CD8-positive, alpha-beta memory T cell (primary cell): ENCODE data around the gene MICAL3. TPM values are rescaled to one million over a fixed set of nuclear protein-coding genes. Genes with fewer than 3 reads are reported as not detected.
"Not testable (repeated sequence)": the region's sequence is repeated elsewhere in the genome, so short reads cannot be mapped to it uniquely, and the experiment has no call there.

Experiments
- CTCF ChIA-PET: fragments of 350-600 bp; sonication (Branson Sonifier 250); formaldehyde crosslinking; loops from one replicate; lab custom pipeline; 2021; ENCODE audit warnings: antibody characterized with exemption; lab: Charles Lee
- POLR2A ChIA-PET: fragments of 350-600 bp; sonication (Branson Sonifier 250); formaldehyde crosslinking; loops from one replicate; lab custom pipeline; 2021; ENCODE audit warnings: antibody characterized with exemption; lab: Charles Lee
- DNase-seq, 5 donors: peaks; one replicate each; pipeline versions ENCODE4 v3.0.0 to v3.0.0-alpha.2; 2020 to 2022; ENCODE audit warnings: mixed read lengths in 1 of 5
- H3K27ac ChIP-seq: one replicate; pipeline ENCODE4 v1.7.0; 2013; ENCODE audit warnings: low read depth, mild to moderate bottlenecking, low read length, moderate library complexity
- H3K27me3 ChIP-seq: 2 replicates; pipeline ENCODE4 v1.7.0; 2013; ENCODE audit warnings: low read length, mild to moderate bottlenecking; ENCODE audit not compliant: insufficient read depth, poor library complexity, severe bottlenecking
- H3K36me3 ChIP-seq: 2 replicates; pipeline ENCODE4 v1.7.0; 2013; ENCODE audit warnings: mild to moderate bottlenecking, low read length, moderate library complexity; ENCODE audit not compliant: insufficient read depth
- H3K4me1 ChIP-seq: 2 replicates; pipeline ENCODE4 v1.7.0; 2013; ENCODE audit warnings: mild to moderate bottlenecking, low read length, moderate library complexity; ENCODE audit not compliant: insufficient read depth
- H3K4me3 ChIP-seq: 2 replicates; pipeline ENCODE4 v1.7.0; 2013; ENCODE audit warnings: mild to moderate bottlenecking, low read length
- H3K9me3 ChIP-seq: 2 replicates; pipeline ENCODE4 v1.7.0; 2013; ENCODE audit warnings: mild to moderate bottlenecking, low read length
- H3K27ac Mint-ChIP-seq, 8 donors: one replicate each; pipeline ENCODE4 v1.8.0; 2020 to 2021; ENCODE audit warnings: mixed read lengths in 8 of 8, mild to moderate bottlenecking in 6 of 8, inconsistent platforms in 3 of 8, moderate library complexity in 3 of 8
- H3K27me3 Mint-ChIP-seq, 2 donors: one replicate each; pipeline ENCODE4 v1.8.0; 2020 to 2021; ENCODE audit warnings: mixed read lengths in 2 of 2, mild to moderate bottlenecking in 1 of 2, moderate library complexity in 1 of 2
- H3K36me3 Mint-ChIP-seq, 3 donors: one replicate each; pipeline ENCODE4 v1.8.0; 2020 to 2021; ENCODE audit warnings: mixed read lengths in 3 of 3, inconsistent platforms in 1 of 3, mild to moderate bottlenecking in 1 of 3
- H3K4me1 Mint-ChIP-seq, 3 donors: one replicate each; pipeline ENCODE4 v1.8.0; 2020 to 2021; ENCODE audit warnings: mixed read lengths in 3 of 3, inconsistent platforms in 1 of 3, mild to moderate bottlenecking in 1 of 3
- H3K4me3 Mint-ChIP-seq, 7 donors: one replicate each; pipeline ENCODE4 v1.8.0; 2020 to 2021; ENCODE audit warnings: mixed read lengths in 7 of 7, mild to moderate bottlenecking in 6 of 7, moderate library complexity in 4 of 7, inconsistent platforms in 2 of 7
- H3K9me3 Mint-ChIP-seq, 5 donors: one replicate each; pipeline ENCODE4 v1.8.0; 2020 to 2022; ENCODE audit warnings: mixed read lengths in 5 of 5, mild to moderate bottlenecking in 3 of 5, moderate library complexity in 2 of 5, inconsistent platforms in 1 of 5
- polyA plus RNA-seq: library from polyadenylated mRNA; unstranded; fragments of 300-500 nt; fragmentation: Illumina TruSeq; gene quantifications from one replicate; pipeline ENCODE4 v1.2.3, GENCODE V29; 2021
- total RNA-seq, 2 experiments: library from RNA; stranded (reverse); gene quantifications; one replicate each; pipeline ENCODE4 v1.2.3, GENCODE V29; 2021

Gene MICAL3
- total and polyA plus RNA-seq, 3 experiments from 2014 or later: 1.7 to 51.9 (median 51.7) TPM

DNA sequence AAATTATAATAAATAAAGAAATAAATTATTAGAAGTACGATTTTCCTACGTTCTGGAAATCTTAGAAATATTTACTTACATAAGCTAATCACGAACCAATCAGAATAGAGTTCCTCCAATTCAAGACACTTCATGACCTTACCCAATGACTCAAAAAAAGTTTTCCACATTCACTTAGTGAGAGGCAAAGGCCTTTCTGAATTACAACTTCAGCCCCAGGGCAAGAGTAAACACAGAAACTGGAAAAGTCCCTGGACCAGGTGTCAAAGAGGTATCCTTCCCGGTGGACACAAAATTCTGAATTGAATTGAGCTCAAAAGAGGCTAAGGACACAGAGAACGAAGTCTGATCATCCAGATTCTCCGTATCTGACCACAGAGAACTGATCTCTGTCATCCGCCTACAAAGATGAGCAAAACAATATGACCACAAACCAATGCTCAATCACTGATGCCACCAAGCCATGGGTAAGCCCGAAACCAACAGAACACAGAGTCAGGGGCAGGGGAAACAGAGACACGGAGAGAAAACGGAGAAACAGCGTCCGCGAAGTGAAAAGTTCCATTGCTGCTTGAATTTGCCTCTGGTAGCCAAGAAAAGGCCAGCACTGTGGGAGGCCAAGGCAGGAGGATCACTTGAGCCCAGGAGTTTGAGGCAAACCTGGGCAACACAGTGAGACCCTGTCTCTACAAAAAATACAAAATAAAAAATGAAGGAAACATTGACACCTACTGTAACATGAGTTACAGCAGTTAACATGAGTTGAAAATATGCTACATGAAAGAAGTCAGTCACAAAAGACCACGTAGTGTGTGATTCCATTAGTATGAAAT lies 256.9 kb downstream of the MICAL3 start:
- Histone ChIP-seq H3K27me3 (no peaks in the 10 kb centered on the region), H3K4me3 (peak overlapping the region; percentile 26), H3K36me3 (no peaks in the 10 kb centered on the region), H3K9me3 (no peaks in the 10 kb centered on the region), H3K27ac (no peak overlapping the region), H3K4me1 (peaks cover 26% of the 10 kb centered on the region)
- Mint-ChIP-seq H3K27me3 (no peaks in the 10 kb centered on the region), H3K9me3 (no peaks in the 10 kb centered on the region), H3K4me3 (peak overlapping the region; percentile 48 to 79 (median 71)), H3K4me1 (peaks cover 42 to 58% (median 55%) of the 10 kb centered on the region in 3 donors), H3K36me3 (peaks cover 0 to 8% (median 0%) of the 10 kb centered on the region in 3 donors), H3K27ac (peak overlapping the region; percentile 62 to 99 (median 90))
- CTCF ChIA-PET: interaction anchor here (0.7 to 3.0 kb wide), 5 partner anchors 11 to 24 kb away, joined by 3 to 13 read pairs (median 5); no protein-coding TSS in a partner anchor
- POLR2A ChIA-PET: interaction anchor here (0.5 kb wide), 1 partner anchor 12 kb away, joined by 3 read pairs; no protein-coding TSS in a partner anchor
- peak in 3 of 5 donors; percentile 67 to 73 (median 72) for DNase-seq

- POLR2A ChIA-PET: interaction anchor here (0.6 kb wide), 1 partner anchor 9 kb away, joined by 3 read pairs; no protein-coding TSS in a partner anchor
- Mint-ChIP-seq H3K27ac (peak overlapping the region in 3 of 8 donors; percentile 36 to 43 (median 40)), H3K4me1 (peaks cover 37 to 50% (median 48%) of the 10 kb centered on the region in 3 donors)
- not testable (repeated sequence) for H3K4me3 ChIP-seq, H3K9me3 Mint-ChIP-seq, H3K36me3 Mint-ChIP-seq, H3K27me3 ChIP-seq, H3K27ac ChIP-seq, H3K9me3 ChIP-seq, H3K27me3 Mint-ChIP-seq, H3K4me3 Mint-ChIP-seq, H3K36me3 ChIP-seq, DNase-seq
- CTCF ChIA-PET: interaction anchor here (0.9 to 1.5 kb wide), 5 partner anchors 10 to 21 kb away, joined by 3 to 7 read pairs (median 4); no protein-coding TSS in a partner anchor
- peaks cover 14% of the 10 kb centered on the region for H3K4me1 ChIP-seq
Measured at GRCh38 chr22:17764852-17765251, 259.5 kb downstream of the MICAL3 start.

DNA sequence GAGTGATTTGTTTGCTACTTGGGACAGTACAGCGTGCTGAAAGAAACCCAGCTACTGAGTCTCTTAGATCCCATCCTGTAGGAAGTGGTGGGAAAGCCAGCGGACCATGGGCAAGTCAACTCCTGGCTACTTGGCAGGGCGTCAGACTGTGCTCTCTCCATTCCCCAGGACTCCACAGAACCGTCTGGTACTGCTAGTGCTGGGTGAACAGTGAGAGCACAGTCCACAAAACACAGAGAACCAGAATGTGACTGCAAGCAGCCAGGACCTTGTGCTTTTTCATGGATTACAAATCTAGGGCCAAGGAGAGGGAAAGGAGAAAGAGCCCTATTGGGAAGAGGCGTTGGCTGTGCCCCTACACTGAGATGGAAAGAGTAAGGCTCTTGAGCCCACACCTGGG lies 260.3 kb downstream of the MICAL3 start:
- no peak overlapping the region for H3K4me3 Mint-ChIP-seq
- Histone ChIP-seq H3K4me1 (peaks cover 14% of the 10 kb centered on the region), H3K9me3 (no peaks in the 10 kb centered on the region), H3K4me3 (no peak overlapping the region), H3K27ac (no peak overlapping the region), H3K27me3 (no peaks in the 10 kb centered on the region), H3K36me3 (no peaks in the 10 kb centered on the region)
- peaks cover 0 to 2% (median 0%) of the 10 kb centered on the region in 3 donors for H3K36me3 Mint-ChIP-seq
- peaks cover 33 to 49% (median 48%) of the 10 kb centered on the region in 3 donors for H3K4me1 Mint-ChIP-seq
- CTCF ChIA-PET: no interaction called here
- DNase-seq: no peak
- POLR2A ChIA-PET: no interaction called here
- peak overlapping the region in 7 of 8 donors; percentile 8 to 80 (median 64) for H3K27ac Mint-ChIP-seq
- no peaks in the 10 kb centered on the region for H3K27me3 Mint-ChIP-seq
- H3K9me3 Mint-ChIP-seq: no peaks in the 10 kb centered on the region

GRCh38 chr22:17763442-17763841 lies 260.9 kb downstream of the MICAL3 start:
- DNase-seq, H3K9me3 ChIP-seq, H3K36me3 Mint-ChIP-seq, H3K27ac ChIP-seq, H3K36me3 ChIP-seq, CTCF ChIA-PET, POLR2A ChIA-PET, H3K4me3 ChIP-seq, H3K27me3 Mint-ChIP-seq, H3K27me3 ChIP-seq, H3K9me3 Mint-ChIP-seq: not testable (repeated sequence)
- Mint-ChIP-seq H3K27ac (peak overlapping the region in 3 of 8 donors; percentile 36 to 51 (median 38)), H3K4me1 (peaks cover 33 to 52% (median 48%) of the 10 kb centered on the region in 3 donors), H3K4me3 (peak overlapping the region in 1 of 7 donors; percentile 44)
- H3K4me1 ChIP-seq: peaks cover 13% of the 10 kb centered on the region

GRCh38 chr22:17761138-17761488 lies 263.2 kb downstream of the MICAL3 start:
- Histone ChIP-seq H3K4me1 (no peaks in the 10 kb centered on the region), H3K4me3 (no peak overlapping the region), H3K27me3 (no peaks in the 10 kb centered on the region), H3K9me3 (no peaks in the 10 kb centered on the region), H3K27ac (no peak overlapping the region), H3K36me3 (no peaks in the 10 kb centered on the region)
- ChIA-PET POLR2A (no interaction called here), CTCF (no interaction called here)
- peaks cover 0 to 3% (median 0%) of the 10 kb centered on the region in 3 donors for H3K36me3 Mint-ChIP-seq
- H3K27me3 Mint-ChIP-seq: no peaks in the 10 kb centered on the region
- H3K4me3 Mint-ChIP-seq: no peak overlapping the region
- peak overlapping the region in 4 of 8 donors; percentile 33 to 66 (median 42) for H3K27ac Mint-ChIP-seq
- H3K9me3 Mint-ChIP-seq: no peaks in the 10 kb centered on the region
- no peak for DNase-seq
- peaks cover 24 to 53% (median 35%) of the 10 kb centered on the region in 3 donors for H3K4me1 Mint-ChIP-seq

DNA sequence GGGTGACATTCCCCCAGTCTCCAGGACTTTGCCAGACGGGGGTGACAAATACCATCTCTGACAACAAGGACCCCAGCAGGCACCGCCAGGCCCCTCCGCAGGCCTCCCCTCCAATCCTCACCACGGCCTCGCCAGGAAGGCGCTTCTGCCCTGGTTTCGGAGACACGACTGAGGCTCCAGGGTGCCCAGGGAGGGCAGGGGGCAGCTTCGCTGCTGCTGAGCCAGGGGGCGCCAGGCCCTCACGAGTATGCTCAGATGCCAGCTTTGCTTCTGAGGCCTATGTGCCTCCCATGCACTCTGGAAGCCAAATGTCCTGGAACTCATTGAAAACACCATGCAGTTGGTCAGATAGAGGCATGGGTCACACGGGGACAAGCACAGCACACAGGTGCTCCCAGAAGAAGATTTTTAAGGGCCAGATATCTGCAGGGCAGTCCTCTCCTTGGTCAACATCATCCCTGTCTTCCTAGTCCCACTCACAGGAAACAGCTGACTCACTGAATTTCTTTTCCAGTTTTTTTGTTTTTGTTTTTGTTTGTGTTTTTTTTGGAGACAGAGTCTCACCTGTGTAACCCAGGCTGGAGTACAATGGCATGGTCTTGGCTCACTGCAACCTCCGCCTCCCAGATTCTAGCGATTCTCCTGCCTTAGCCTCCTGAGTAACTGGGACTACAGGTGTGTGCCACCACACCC lies 270.0 kb downstream of the MICAL3 start:
- Mint-ChIP-seq H3K36me3 (peaks cover 0 to 15% (median 0%) of the 10 kb centered on the region in 3 donors), H3K27ac (peak overlapping the region in 4 of 8 donors; percentile 21 to 77 (median 64)), H3K9me3 (no peaks in the 10 kb centered on the region), H3K27me3 (no peaks in the 10 kb centered on the region), H3K4me1 (peaks cover 5 to 28% (median 9%) of the 10 kb centered on the region in 3 donors), H3K4me3 (no peak overlapping the region)
- ChIA-PET POLR2A (interaction anchor here (0.6 kb wide), 1 partner anchor 149 kb away, joined by 3 read pairs; no protein-coding TSS in a partner anchor), CTCF (interaction anchor here (0.9 to 2.2 kb wide), 6 partner anchors 11 to 32 kb away, joined by 3 to 17 read pairs (median 4); no protein-coding TSS in a partner anchor)
- Histone ChIP-seq H3K36me3 (no peaks in the 10 kb centered on the region), H3K4me1 (no peaks in the 10 kb centered on the region), H3K9me3 (no peaks in the 10 kb centered on the region), H3K4me3 (no peak overlapping the region), H3K27ac (no peak overlapping the region), H3K27me3 (no peaks in the 10 kb centered on the region)
- peak in 1 of 5 donors; percentile 62 for DNase-seq

DNA sequence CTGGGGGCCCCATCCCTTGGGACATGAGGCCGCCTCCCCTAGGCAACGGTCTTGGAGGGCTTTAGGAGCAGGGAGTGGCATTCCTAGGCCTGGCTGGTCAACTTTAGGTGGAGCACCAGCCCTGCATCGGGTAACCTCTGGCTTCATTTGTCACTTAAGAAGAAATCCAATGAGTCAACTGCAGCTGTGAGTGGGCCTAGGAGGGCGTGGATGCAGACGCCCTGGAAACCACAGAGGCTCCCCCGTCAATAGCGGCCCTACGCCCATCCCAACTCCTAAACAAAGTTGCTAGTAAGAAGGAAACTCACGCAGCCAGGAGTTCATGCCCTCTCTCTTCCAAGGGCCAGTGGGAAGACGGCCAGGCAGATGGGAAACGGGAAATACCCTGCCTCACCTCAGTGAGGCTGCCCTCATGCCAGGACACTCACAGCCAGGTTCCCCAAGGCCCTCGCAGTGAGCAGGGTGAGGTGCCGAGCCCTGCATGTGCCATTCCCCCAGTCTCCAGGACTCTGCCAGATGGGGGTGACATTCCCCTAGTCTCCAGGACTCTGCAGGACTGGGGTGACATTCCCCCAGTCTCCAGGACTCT lies 270.9 kb downstream of the MICAL3 start:
- Mint-ChIP-seq H3K4me1 (peaks cover 5 to 26% (median 9%) of the 10 kb centered on the region in 3 donors), H3K27ac (peak overlapping the region in 2 of 8 donors; percentile 26 to 33), H3K4me3 (no peak overlapping the region), H3K27me3 (no peaks in the 10 kb centered on the region), H3K9me3 (no peaks in the 10 kb centered on the region), H3K36me3 (peaks cover 0 to 16% (median 0%) of the 10 kb centered on the region in 3 donors)
- H3K9me3 ChIP-seq: no peaks in the 10 kb centered on the region
- no peak overlapping the region for H3K27ac ChIP-seq
- ChIA-PET POLR2A (no interaction called here), CTCF (interaction anchor here (1.2 to 2.5 kb wide), 5 partner anchors 11 to 32 kb away, joined by 3 to 17 read pairs (median 10); no protein-coding TSS in a partner anchor)
- DNase-seq: no peak
- no peaks in the 10 kb centered on the region for H3K4me1 ChIP-seq
- H3K27me3 ChIP-seq: no peaks in the 10 kb centered on the region
- no peak overlapping the region for H3K4me3 ChIP-seq
- H3K36me3 ChIP-seq: no peaks in the 10 kb centered on the region
